HG03521 (cell line): ENCODE measurements around the gene APBA2.
"Not testable (repeated sequence)": the region's sequence is repeated elsewhere in the genome, so short reads cannot be mapped to it uniquely, and the experiment has no call there.

ENCODE experiments used
- ATAC-seq: cut with Tn5 transposase; IDR thresholded peaks from one replicate; pipeline ENCODE4 v1.9.1; 2021; ENCODE audit warnings: mild to moderate bottlenecking, moderate library complexity; ENCODE audit not compliant: unreplicated experiment

Gene APBA2

GRCh38 chr15:29097971-29098370 is 212.2 kb downstream of the APBA2 start:
- ATAC-seq, result no peak

GRCh38 chr15:29098652-29099051 is 212.9 kb downstream of the APBA2 start:
- ATAC-seq, result no peak

GRCh38 chr15:29099131-29099880 is 213.5 kb downstream of the APBA2 start:
- no peak for ATAC-seq

- no peak for ATAC-seq
Observed at GRCh38 chr15:29100486-29101000, 214.8 kb downstream of the APBA2 start.

- no peak for ATAC-seq
Observed at GRCh38 chr15:29101491-29101890, 215.7 kb downstream of the APBA2 start.

GRCh38 chr15:29102173-29102794 is 216.5 kb downstream of the APBA2 start:
- not testable (repeated sequence) for ATAC-seq

GRCh38 chr15:29102911-29103823 is 217.4 kb downstream of the APBA2 start:
- ATAC-seq, result no peak

GRCh38 chr15:29103824-29104565 is 218.2 kb downstream of the APBA2 start:
- ATAC-seq, result no peak

- no peak for ATAC-seq
Observed at GRCh38 chr15:29104566-29104880, 218.7 kb downstream of the APBA2 start.

- ATAC-seq, result no peak
Observed at GRCh38 chr15:29105151-29105854, 219.5 kb downstream of the APBA2 start.

- no peak for ATAC-seq
Observed at GRCh38 chr15:29106116-29106515, 220.3 kb downstream of the APBA2 start.

- ATAC-seq, result no peak
Observed at GRCh38 chr15:29106551-29107290, 220.9 kb downstream of the APBA2 start.

- ATAC-seq, result no peak
Observed at GRCh38 chr15:29107291-29107890, 221.6 kb downstream of the APBA2 start.

- no peak for ATAC-seq
Observed at GRCh38 chr15:29107971-29108645, 222.3 kb downstream of the APBA2 start.

GRCh38 chr15:29109762-29110161 is 224.0 kb downstream of the APBA2 start:
- no peak for ATAC-seq

GRCh38 chr15:29110176-29110575 is 224.4 kb downstream of the APBA2 start:
- no peak for ATAC-seq

- no peak for ATAC-seq
Observed at GRCh38 chr15:29110733-29111132, 225.0 kb downstream of the APBA2 start.

GRCh38 chr15:29111705-29112281 is 226.0 kb downstream of the APBA2 start:
- no peak for ATAC-seq
